NB4 (cell line): ENCODE measurements around the gene GAPDHS.

Source experiments
- DNase-seq: peaks from one replicate; pipeline ENCODE4 v3.0.0; 2010; ENCODE audit warnings: low read depth
- H3K4me3 ChIP-seq: one replicate; pipeline ENCODE4 v1.5.1; 2011; ENCODE audit warnings: mild to moderate bottlenecking, low read depth, low read length, moderate library complexity
- MYC ChIP-seq: IDR thresholded peaks from 2 replicates; pipeline ENCODE4 v1.6.1; 2011; ENCODE audit warnings: low read depth, low read length
- POLR2A ChIP-seq: IDR thresholded peaks from 2 replicates; pipeline ENCODE4 v1.6.1; 2011; ENCODE audit warnings: mild to moderate bottlenecking; ENCODE audit not compliant: insufficient read length; ENCODE audit errors: extremely low read depth
- TF ChIP-seq, protein P1 (sequence below): IDR thresholded peaks from 2 replicates; pipeline ENCODE4 v1.6.1; 2011; ENCODE audit warnings: low read depth, low read length
- TF ChIP-seq, protein P2 (sequence below): IDR thresholded peaks from one replicate; pipeline ENCODE4 v1.5.1; 2012; ENCODE audit warnings: low read depth, low read length

The GAPDHS gene

DNA sequence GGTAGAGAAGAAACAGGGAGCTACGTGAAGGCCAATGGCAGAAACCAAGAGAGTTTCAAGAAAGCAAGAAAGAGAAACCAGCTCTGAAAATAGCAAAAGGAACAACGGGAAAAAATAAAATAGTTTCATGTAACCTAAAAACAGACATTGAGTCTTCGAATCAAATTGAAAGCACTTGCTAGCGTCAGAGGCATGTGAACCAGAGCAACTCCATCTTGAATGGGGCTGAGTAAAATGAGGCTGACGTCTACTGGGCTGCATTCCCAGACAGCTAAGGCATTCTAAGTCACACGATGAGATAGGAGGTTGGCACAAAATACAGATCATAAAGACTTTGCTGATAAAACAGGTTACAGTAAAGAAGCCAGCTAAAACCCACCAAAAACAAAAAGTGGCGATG, 45.5 kb downstream of the GAPDHS start:
- no peak for DNase-seq
- H3K4me3 ChIP-seq, result no peak overlapping the region
- TF ChIP-seq, protein P1, sequence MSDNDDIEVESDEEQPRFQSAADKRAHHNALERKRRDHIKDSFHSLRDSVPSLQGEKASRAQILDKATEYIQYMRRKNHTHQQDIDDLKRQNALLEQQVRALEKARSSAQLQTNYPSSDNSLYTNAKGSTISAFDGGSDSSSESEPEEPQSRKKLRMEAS, result no peak
- TF ChIP-seq MYC (no peak), POLR2A (no peak)
- TF ChIP-seq, protein P2, sequence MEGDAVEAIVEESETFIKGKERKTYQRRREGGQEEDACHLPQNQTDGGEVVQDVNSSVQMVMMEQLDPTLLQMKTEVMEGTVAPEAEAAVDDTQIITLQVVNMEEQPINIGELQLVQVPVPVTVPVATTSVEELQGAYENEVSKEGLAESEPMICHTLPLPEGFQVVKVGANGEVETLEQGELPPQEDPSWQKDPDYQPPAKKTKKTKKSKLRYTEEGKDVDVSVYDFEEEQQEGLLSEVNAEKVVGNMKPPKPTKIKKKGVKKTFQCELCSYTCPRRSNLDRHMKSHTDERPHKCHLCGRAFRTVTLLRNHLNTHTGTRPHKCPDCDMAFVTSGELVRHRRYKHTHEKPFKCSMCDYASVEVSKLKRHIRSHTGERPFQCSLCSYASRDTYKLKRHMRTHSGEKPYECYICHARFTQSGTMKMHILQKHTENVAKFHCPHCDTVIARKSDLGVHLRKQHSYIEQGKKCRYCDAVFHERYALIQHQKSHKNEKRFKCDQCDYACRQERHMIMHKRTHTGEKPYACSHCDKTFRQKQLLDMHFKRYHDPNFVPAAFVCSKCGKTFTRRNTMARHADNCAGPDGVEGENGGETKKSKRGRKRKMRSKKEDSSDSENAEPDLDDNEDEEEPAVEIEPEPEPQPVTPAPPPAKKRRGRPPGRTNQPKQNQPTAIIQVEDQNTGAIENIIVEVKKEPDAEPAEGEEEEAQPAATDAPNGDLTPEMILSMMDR, result no peak

DNA sequence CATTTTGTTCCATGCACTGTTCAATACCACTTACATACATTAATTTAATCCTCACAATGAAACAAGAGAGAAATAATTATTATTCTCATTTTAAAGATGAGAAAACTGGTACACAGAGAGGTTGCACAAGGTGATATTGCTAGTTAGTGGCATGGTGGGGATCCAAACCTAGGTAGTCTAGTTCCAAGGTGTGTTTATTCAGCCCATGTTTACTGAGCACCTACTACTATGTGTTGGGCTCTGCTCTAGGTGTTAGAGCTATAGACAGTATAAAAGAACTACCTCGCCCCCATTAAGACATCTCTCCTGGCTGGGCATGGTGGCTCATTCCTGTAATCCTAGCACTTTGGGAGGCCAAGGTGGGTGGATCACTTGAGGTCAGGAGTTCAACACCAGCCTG, 49.5 kb downstream of the GAPDHS start:
- DNase-seq, result no peak

DNA sequence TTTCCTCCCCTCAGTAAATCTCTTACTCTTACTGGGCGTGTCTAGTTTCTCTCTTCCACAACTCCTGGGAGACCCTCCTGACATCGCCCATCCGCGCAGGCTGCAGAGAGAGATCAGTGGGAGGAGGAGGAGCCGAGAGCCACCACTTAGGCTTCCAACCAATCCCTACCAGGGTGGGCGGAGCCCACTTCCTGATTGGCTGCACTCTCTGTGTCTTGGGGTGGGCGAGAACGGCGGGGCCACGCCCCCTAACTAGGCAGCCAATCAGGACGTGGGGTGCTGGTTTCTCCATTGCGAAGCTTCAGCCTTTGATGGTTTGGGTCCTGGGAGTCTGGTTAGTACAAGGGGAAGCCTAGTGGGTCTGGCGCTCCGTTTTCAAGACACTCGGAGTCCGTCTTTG, 52.6 kb downstream of the GAPDHS start, which contains the start of gene PMIS2:
Gene PMIS2 (plus strand): TSS at position 326 of the 400 bp plus-strand sequence. CDS start 87 bp downstream, outside the sequence.
- DNase-seq, result peak; percentile 19
- TF ChIP-seq, protein P2, result no peak
- no peak for TF ChIP-seq MYC
- no peak for TF ChIP-seq POLR2A
- TF ChIP-seq, protein P1, result no peak
- no peak within 1 kb of the TSS for H3K4me3 ChIP-seq

More for the DNA sequence above, 49.5 kb downstream of the GAPDHS start:
- no peak overlapping the region for H3K4me3 ChIP-seq
- no peak for TF ChIP-seq MYC

DNA sequence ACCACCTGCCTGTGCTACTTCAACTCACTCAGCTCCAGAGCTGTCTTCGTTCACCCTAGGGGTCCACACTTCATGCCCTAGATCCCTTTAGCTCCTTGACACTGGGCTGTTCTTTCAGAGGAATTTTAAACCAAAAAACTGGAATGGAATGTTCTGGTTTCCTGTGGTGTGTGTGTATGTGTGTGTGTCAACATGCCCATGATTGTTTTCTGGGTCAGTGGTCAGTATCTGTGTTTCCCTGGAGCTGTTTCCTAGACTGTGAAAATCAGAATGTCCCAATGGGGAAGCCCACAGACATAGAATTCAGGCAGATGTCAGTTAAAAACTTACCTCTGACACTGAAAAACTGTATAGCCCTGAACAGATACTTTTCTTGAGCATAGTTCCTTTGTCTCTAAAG, 54.1 kb downstream of the GAPDHS start:
- H3K4me3 ChIP-seq, result no peak overlapping the region
- TF ChIP-seq, protein P2, result no peak
- TF ChIP-seq, protein P1, result no peak
- TF ChIP-seq MYC, result no peak
- TF ChIP-seq POLR2A, result no peak
- no peak for DNase-seq

DNA sequence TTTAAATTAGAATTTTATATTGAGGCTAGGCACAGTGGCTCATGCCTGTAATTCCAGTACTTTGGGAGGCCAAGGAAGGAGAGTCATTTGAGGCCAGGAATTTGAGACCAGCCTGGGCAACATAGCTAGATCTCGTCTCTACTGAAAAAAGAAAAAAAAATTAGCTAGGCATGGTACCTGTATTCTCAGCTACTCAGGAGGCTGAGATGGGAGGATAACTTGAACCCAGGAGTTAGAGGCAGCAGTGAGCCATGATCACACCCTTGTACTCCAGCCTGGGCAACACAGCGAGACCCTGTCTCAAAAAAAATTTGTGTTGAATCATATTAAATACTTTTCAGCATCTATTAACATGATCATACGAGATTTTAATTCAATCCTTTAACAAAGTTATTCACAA, 57.6 kb downstream of the GAPDHS start:
- TF ChIP-seq MYC (no peak), POLR2A (no peak)
- TF ChIP-seq, protein P1, result no peak
- no peak for DNase-seq
- no peak overlapping the region for H3K4me3 ChIP-seq

DNA sequence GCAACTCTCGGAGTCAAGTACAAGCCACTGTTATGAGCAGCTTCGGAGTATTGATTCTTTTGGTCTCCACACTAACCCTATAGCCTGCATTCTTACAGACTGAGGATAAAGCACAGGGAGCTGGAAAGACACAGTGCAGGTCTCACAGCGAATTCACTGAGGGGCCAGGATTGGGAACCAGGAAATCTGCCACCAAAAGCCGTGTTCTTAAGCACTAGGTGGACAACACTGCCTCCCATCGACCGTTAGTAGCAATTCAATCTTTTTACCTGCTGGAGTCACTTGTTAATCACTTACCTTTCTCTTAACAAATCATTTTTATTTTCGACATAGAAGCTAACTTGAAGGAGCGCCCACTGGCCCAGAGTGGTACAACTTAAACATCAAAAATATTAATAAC, 59.0 kb downstream of the GAPDHS start:
- TF ChIP-seq MYC, result no peak
- TF ChIP-seq, protein P2, result peak; percentile 27
- H3K4me3 ChIP-seq, result no peak overlapping the region
- DNase-seq, result peak; percentile 43
